CD4-positive, alpha-beta T cell treated with Interleukin-12 subunit alpha and Interleukin-12 subunit beta, for 1 hour (primary cell): ENCODE measurements around the gene LRRC23.
"Not testable (repeated sequence)": the region's sequence is repeated elsewhere in the genome, so short reads cannot be mapped to it uniquely, and the experiment has no call there.

Experiments used
- DNase-seq: peaks from one replicate; pipeline ENCODE4 v3.0.0-alpha.2; 2020

The LRRC23 gene

GRCh38 chr12:6903722-6904121 is 900 bp upstream of the LRRC23 start:
- DNase-seq, result no peak

- DNase-seq, result no peak
These were observed 905 bp downstream of the LRRC23 start for GRCh38 chr12:6905414-6906040.

GRCh38 chr12:6908141-6908540 is 3.5 kb downstream of the LRRC23 start:
- DNase-seq, result not testable (repeated sequence)

GRCh38 chr12:6909421-6910145 is 5.0 kb downstream of the LRRC23 start:
- no peak for DNase-seq

- no peak for DNase-seq
These were observed 7.7 kb downstream of the LRRC23 start for GRCh38 chr12:6912164-6912935.

GRCh38 chr12:6914246-6914946 is 9.8 kb downstream of the LRRC23 start, which contains the start of gene ENO2:
Gene ENO2 (plus strand): TSS chr12:6914580. CDS start chr12:6915833, 1,253 bp downstream.
- peak; percentile 89 for DNase-seq

- DNase-seq, result peak; percentile 28
These were observed 10.5 kb downstream of the LRRC23 start for GRCh38 chr12:6914947-6915788.

GRCh38 chr12:6915789-6916285 is 11.2 kb downstream of the LRRC23 start:
- no peak for DNase-seq

- no peak for DNase-seq
These were observed 12.0 kb downstream of the LRRC23 start for GRCh38 chr12:6916426-6917200.

- DNase-seq, result no peak
These were observed 13.0 kb downstream of the LRRC23 start for GRCh38 chr12:6917491-6918231.

GRCh38 chr12:6919588-6919987 is 15.0 kb downstream of the LRRC23 start:
- DNase-seq, result no peak

GRCh38 chr12:6921539-6921938 is 16.9 kb downstream of the LRRC23 start:
- DNase-seq, result no peak

GRCh38 chr12:6921996-6922946 is 17.6 kb downstream of the LRRC23 start:
- no peak for DNase-seq

GRCh38 chr12:6923003-6923732 is 18.5 kb downstream of the LRRC23 start:
- DNase-seq, result no peak

GRCh38 chr12:6923851-6924250 is 19.2 kb downstream of the LRRC23 start:
- no peak for DNase-seq

GRCh38 chr12:6925239-6925539 is 20.6 kb downstream of the LRRC23 start:
- DNase-seq, result no peak

- no peak for DNase-seq
These were observed 21.1 kb downstream of the LRRC23 start for GRCh38 chr12:6925540-6926279.
